Vagina (tissue), 2 donors: ENCODE measurements around the gene WDR82.
"Not testable (repeated sequence)": the region's sequence is repeated elsewhere in the genome, so short reads cannot be mapped to it uniquely, and the experiment has no call there.

Source experiments
- CTCF ChIP-seq, 3 experiments: fragments of 450-650 bp in 2 of 3; fragments of 200-600 bp in 1 of 3; sonication (generic) in 1 of 3; IDR thresholded peaks; one replicate each; pipeline ENCODE4 v1.5.1; 2017 to 2019; ENCODE audit warnings: antibody characterized with exemption in 3 of 3, mild to moderate bottlenecking in 2 of 3, moderate library complexity in 2 of 3
- POLR2A ChIP-seq, 2 donors: fragments of 450-650 bp; IDR thresholded peaks; one replicate each; pipeline ENCODE4 v1.6.1; 2017; ENCODE audit warnings: antibody characterized with exemption in 2 of 2, mild to moderate bottlenecking in 2 of 2, moderate library complexity in 2 of 2
- POLR2AphosphoS5 ChIP-seq, 2 donors: sonication (generic); formaldehyde crosslinking; IDR thresholded peaks; one replicate each; pipeline ENCODE4 v1.9.0; 2017; ENCODE audit warnings: antibody characterized with exemption in 2 of 2, mild to moderate bottlenecking in 2 of 2, low read depth in 1 of 2; ENCODE audit not compliant: insufficient read depth in 1 of 2

GRCh38 chr3:52274781-52275180, 3.7 kb downstream of the WDR82 start:
- not testable (repeated sequence) for TF ChIP-seq CTCF (IDR thresholded peaks at IDR 0.05); POLR2A (IDR thresholded peaks at IDR 0.05); POLR2AphosphoS5 (IDR thresholded peaks at IDR 0.05; ENCODE audit: insufficient read depth in 1 of 2, low read depth in 1 of 2)
